H1 (cell line): ENCODE results near the gene RPS6KA2. TPM values are rescaled to one million over a fixed set of nuclear protein-coding genes. Genes with fewer than 3 reads are reported as not detected.

Experiments used
- CTCF ChIA-PET: fragments of 300-600 bp; sonication (Branson Sonifier 250); formaldehyde crosslinking; loops from one replicate; lab custom pipeline; 2021; ENCODE audit not compliant: partially characterized antibody; lab: Charles Lee
- POLR2A ChIA-PET: fragments of 300-600 bp; sonication (Branson Sonifier 250); formaldehyde crosslinking; loops from one replicate; lab custom pipeline; 2021; ENCODE audit warnings: inconsistent platforms; ENCODE audit not compliant: partially characterized antibody; lab: Charles Lee
- DNase-seq, 2 experiments: peaks; one replicate each; pipeline versions ENCODE4 v3.0.0 to v3.0.0-alpha.2; 2010 to 2022; ENCODE audit warnings: low spot score in 2 of 2, low read depth in 1 of 2, mixed read lengths in 1 of 2
- FAIRE-seq: peaks from 2 replicates; lab custom pipeline; 2011; peaks lifted over from hg19 to GRCh38; lab: Jason Lieb, UNC
- H2AFZ ChIP-seq: 2 replicates; pipeline ENCODE4 v1.8.1; 2012; ENCODE audit warnings: low read length, inconsistent platforms
- H2AK5ac ChIP-seq: 2 replicates; pipeline ENCODE4 v1.6.1; 2013; ENCODE audit warnings: low read depth, low read length
- H2BK120ac ChIP-seq: replicated peaks from 2 replicates; pipeline ENCODE3; 2013; ENCODE audit warnings: low read depth, low read length, inconsistent platforms
- H2BK12ac ChIP-seq: 2 replicates; pipeline ENCODE4 v1.6.1; 2013; ENCODE audit warnings: low read depth, low read length
- H2BK15ac ChIP-seq: 2 replicates; pipeline ENCODE4 v1.6.1; 2013; ENCODE audit warnings: low read length
- H2BK20ac ChIP-seq: 2 replicates; pipeline ENCODE4 v1.6.1; 2013; ENCODE audit warnings: low read length
- H2BK5ac ChIP-seq: 2 replicates; pipeline ENCODE4 v1.6.1; 2013; ENCODE audit warnings: low read depth, low read length
- H3K14ac ChIP-seq: 2 replicates; pipeline ENCODE4 v1.6.1; 2013; ENCODE audit warnings: inconsistent platforms; ENCODE audit not compliant: insufficient read length
- H3K18ac ChIP-seq: 2 replicates; pipeline ENCODE4 v1.6.1; 2013; ENCODE audit warnings: low read length; ENCODE audit errors: extremely low read depth
- H3K23ac ChIP-seq: 2 replicates; pipeline ENCODE4 v1.6.1; 2013; ENCODE audit warnings: inconsistent platforms; ENCODE audit not compliant: insufficient read length
- H3K23me2 ChIP-seq: 2 replicates; pipeline ENCODE4 v1.6.1; 2013; ENCODE audit warnings: low read depth, low read length
- H3K27ac ChIP-seq: 2 replicates; pipeline ENCODE4 v1.6.1; 2011; ENCODE audit warnings: low read depth, low read length, inconsistent platforms
- H3K27me3 ChIP-seq, 4 experiments: replicated peaks in 1 of 4; 1 replicate in 1 of 4; 2 replicates in 3 of 4; pipeline versions ENCODE4 v1.6.1 to v1.8.1; 2011 to 2013; ENCODE audit warnings: low read length in 3 of 4, mild to moderate bottlenecking in 3 of 4, inconsistent platforms in 2 of 4, mixed read lengths in 2 of 4, moderate library complexity in 1 of 4; ENCODE audit not compliant: control insufficient read depth in 3 of 4, insufficient read depth in 3 of 4; ENCODE audit errors: extremely low read depth in 1 of 4
- H3K36me3 ChIP-seq, 4 experiments: 2 replicates each; pipeline versions ENCODE4 v1.6.1 to v1.8.1; 2011 to 2013; ENCODE audit warnings: mild to moderate bottlenecking in 4 of 4, low read length in 3 of 4, moderate library complexity in 2 of 4, control low read depth in 1 of 4, inconsistent platforms in 1 of 4; ENCODE audit not compliant: insufficient read depth in 4 of 4, control insufficient read depth in 2 of 4
- H3K4ac ChIP-seq: replicated peaks from 2 replicates; pipeline ENCODE3; 2013; ENCODE audit warnings: low read length, low read depth, mixed read lengths, inconsistent platforms; ENCODE audit not compliant: insufficient read length
- H3K4me1 ChIP-seq, 4 experiments: replicated peaks in 1 of 4; 1 replicate in 1 of 4; 2 replicates in 3 of 4; pipeline versions ENCODE4 v1.6.1 to v1.8.1; 2011 to 2013; ENCODE audit warnings: low read length in 3 of 4, inconsistent platforms in 2 of 4, mixed read lengths in 1 of 4; ENCODE audit not compliant: insufficient read depth in 4 of 4, control insufficient read depth in 3 of 4
- H3K4me2 ChIP-seq, 2 experiments: 2 replicates each; pipeline versions ENCODE4 v1.6.1 to v1.8.1; 2011 to 2013; ENCODE audit warnings: low read depth in 2 of 2, low read length in 2 of 2, control low read depth in 1 of 2, inconsistent platforms in 1 of 2, mild to moderate bottlenecking in 1 of 2; ENCODE audit not compliant: insufficient read depth in 1 of 2
- H3K4me3 ChIP-seq, 4 experiments: fragments of 200-600, 300-600 bp in 1 of 4; sonication (generic), shearing (Covaris generic), sonication (Bioruptor Twin) in 1 of 4; 2 replicates each; pipeline versions ENCODE4 v1.5.1 to v1.8.1; 2011 to 2016; ENCODE audit warnings: low read length in 4 of 4, low read depth in 3 of 4, control low read depth in 2 of 4, inconsistent platforms in 2 of 4, mild to moderate bottlenecking in 2 of 4, mixed read lengths in 1 of 4, moderate library complexity in 1 of 4; ENCODE audit not compliant: insufficient read depth in 2 of 4; ENCODE audit errors: extremely low read depth in 1 of 4
- H3K56ac ChIP-seq: replicated peaks from 2 replicates; pipeline ENCODE3; 2013; ENCODE audit warnings: low read depth, mild to moderate bottlenecking, mixed read lengths, low read length, inconsistent platforms; ENCODE audit not compliant: insufficient read length
- H3K79me1 ChIP-seq: 2 replicates; pipeline ENCODE4 v1.6.1; 2013; ENCODE audit warnings: low read depth, low read length, control low read depth
- H3K79me2 ChIP-seq, 2 experiments: 2 replicates each; pipeline versions ENCODE4 v1.6.1 to v1.8.1; 2012 to 2013; ENCODE audit warnings: low read length in 2 of 2, mild to moderate bottlenecking in 2 of 2, inconsistent platforms in 1 of 2; ENCODE audit not compliant: insufficient read depth in 2 of 2, control insufficient read depth in 1 of 2
- H3K9ac ChIP-seq, 4 experiments: replicated peaks in 1 of 4; 1 replicate in 1 of 4; 2 replicates in 3 of 4; pipeline versions ENCODE4 v1.6.1 to v1.8.1; 2011 to 2013; ENCODE audit warnings: low read depth in 3 of 4, low read length in 3 of 4, control low read depth in 2 of 4, mild to moderate bottlenecking in 2 of 4, moderate library complexity in 2 of 4, inconsistent platforms in 1 of 4; ENCODE audit errors: extremely low read depth in 1 of 4
- H3K9me3 ChIP-seq, 2 experiments: 2 replicates each; pipeline versions ENCODE4 v1.6.1 to v1.8.1; 2012 to 2013; ENCODE audit warnings: mild to moderate bottlenecking in 2 of 2, moderate library complexity in 2 of 2, control low read depth in 1 of 2, inconsistent platforms in 1 of 2, low read depth in 1 of 2, low read length in 1 of 2, mixed read lengths in 1 of 2; ENCODE audit not compliant: insufficient read depth in 2 of 2
- H4K20me1 ChIP-seq, 2 experiments: replicated peaks in 1 of 2; 2 replicates each; pipeline versions ENCODE3 to v1.8.1; 2011 to 2013; ENCODE audit warnings: inconsistent platforms in 2 of 2, low read length in 2 of 2, mild to moderate bottlenecking in 1 of 2; ENCODE audit not compliant: insufficient read depth in 2 of 2, control insufficient read depth in 1 of 2
- H4K5ac ChIP-seq: 2 replicates; pipeline ENCODE4 v1.6.1; 2013; ENCODE audit warnings: low read length, low read depth, mixed read lengths, inconsistent platforms; ENCODE audit not compliant: insufficient read length
- H4K8ac ChIP-seq: 2 replicates; pipeline ENCODE4 v1.8.0; 2013; ENCODE audit warnings: mild to moderate bottlenecking, moderate library complexity, low read length, inconsistent platforms; ENCODE audit not compliant: insufficient read depth; ENCODE audit errors: extremely low read depth
- H4K91ac ChIP-seq: replicated peaks from 2 replicates; pipeline ENCODE3; 2013; ENCODE audit warnings: low read length, mixed read lengths, inconsistent platforms; ENCODE audit not compliant: insufficient read length
- ASH2L ChIP-seq: fragments of 200-600, 300-600 bp; sonication (generic); IDR thresholded peaks from one replicate; pipeline ENCODE4 v1.7.1; 2017; ENCODE audit warnings: low read length
- CBX5 ChIP-seq: fragments of 300-800, 300-1000 bp; sonication (generic); IDR thresholded peaks from 2 replicates; pipeline ENCODE4 v1.7.1; 2016; ENCODE audit warnings: antibody characterized with exemption, low read length, low read depth
- CBX8 ChIP-seq: fragments of 300-800, 300-1000 bp; sonication (generic); IDR thresholded peaks from 2 replicates; pipeline ENCODE4 v1.7.1; 2016; ENCODE audit warnings: low read depth, low read length, borderline replicate concordance
- CEBPB ChIP-seq: IDR thresholded peaks from 2 replicates; pipeline ENCODE4 v1.6.1; 2012; ENCODE audit warnings: low read depth, low read length
- CHD2 ChIP-seq: IDR thresholded peaks from 2 replicates; pipeline ENCODE4 v1.6.1; 2012; ENCODE audit warnings: low read length, improper control_type of control experiment
- EGR1 ChIP-seq: IDR thresholded peaks from 2 replicates; pipeline ENCODE4 v1.6.1; 2011; ENCODE audit warnings: low read depth, low read length, borderline replicate concordance
- HDAC2 ChIP-seq, 2 experiments: fragments of 300-600 bp in 1 of 2; sonication (generic) in 1 of 2; IDR thresholded peaks; 2 replicates each; pipeline ENCODE4 v1.6.1; 2011 to 2012; ENCODE audit warnings: low read depth in 2 of 2, low read length in 2 of 2, mild to moderate bottlenecking in 2 of 2, moderate library complexity in 2 of 2, borderline replicate concordance in 1 of 2, inconsistent platforms in 1 of 2
- KDM5A ChIP-seq: fragments of 200-600 bp; IDR thresholded peaks from 2 replicates; pipeline ENCODE4 v1.7.1; 2012; ENCODE audit warnings: mild to moderate bottlenecking, low read length, inconsistent platforms, mixed read lengths
- RBBP5 ChIP-seq: IDR thresholded peaks from 2 replicates; pipeline ENCODE4 v1.7.1; 2012; ENCODE audit warnings: low read depth, mild to moderate bottlenecking, inconsistent platforms, low read length, moderate library complexity, borderline replicate concordance
- TEAD4 ChIP-seq: IDR thresholded peaks from 2 replicates; pipeline ENCODE4 v1.6.1; 2012; ENCODE audit warnings: low read depth, low read length, inconsistent platforms, mixed read lengths
- ZNF274 ChIP-seq: IDR thresholded peaks from 2 replicates; pipeline ENCODE4 v1.7.0; 2012; ENCODE audit warnings: low read length, borderline replicate concordance; ENCODE audit errors: extremely low read depth
- WGBS, 2 experiments: shearing (Covaris generic) in 1 of 2; methylation state at CpG; one replicate each; pipeline versions ENCODE4 v1.1.6 to v1.1.7; 2013 to 2015; ENCODE audit warnings: low lambda C conversion rate in 2 of 2, mixed read lengths in 2 of 2, inconsistent platforms in 1 of 2, low coverage in 1 of 2, missing lambda C conversion rate in 1 of 2; ENCODE audit not compliant: insufficient replicate concordance in 2 of 2, insufficient coverage in 1 of 2, insufficient read length in 1 of 2; ENCODE audit errors: extremely low coverage in 1 of 2, missing lambda C conversion rate in 1 of 2; 5-methylcytosine and 5-hydroxymethylcytosine counted together
- polyA plus RNA-seq, 7 experiments: library from polyadenylated mRNA; depleted of rRNA in 3 of 7; stranded (reverse) in 5 of 7; unstranded in 2 of 7; fragments of >200 nt in 5 of 7; fragments of 200-250 nt in 2 of 7; gene quantifications; 1 replicate in 5 of 7; 2 replicates in 1 of 7; 4 replicates in 1 of 7; pipeline versions ENCODE4 v1.2.1 to v1.2.3, GENCODE V29; 2011 to 2013; ENCODE audit warnings: missing spikeins in 2 of 7, mixed read lengths in 2 of 7
- total RNA-seq: library from RNA; stranded (reverse); fragmentation: NEBNext Ultra II Directional; extraction: Animal tissue kit (Norgen Biotek cat#: 25700); gene quantifications from 2 replicates; pipeline ENCODE4 v1.2.1, GENCODE V29; 2021
- TF ChIP-seq, protein P1 (sequence below): IDR thresholded peaks from 2 replicates; pipeline ENCODE4 v1.6.1; 2011; ENCODE audit warnings: low read length, improper control_type of control experiment

RPS6KA2 gene
- total and polyA plus RNA-seq, 2 of the 8 experiments (the other 6 are each of a cell fraction or from before 2014, with no cell fraction given), result 8.8 to 25.7 TPM

DNA sequence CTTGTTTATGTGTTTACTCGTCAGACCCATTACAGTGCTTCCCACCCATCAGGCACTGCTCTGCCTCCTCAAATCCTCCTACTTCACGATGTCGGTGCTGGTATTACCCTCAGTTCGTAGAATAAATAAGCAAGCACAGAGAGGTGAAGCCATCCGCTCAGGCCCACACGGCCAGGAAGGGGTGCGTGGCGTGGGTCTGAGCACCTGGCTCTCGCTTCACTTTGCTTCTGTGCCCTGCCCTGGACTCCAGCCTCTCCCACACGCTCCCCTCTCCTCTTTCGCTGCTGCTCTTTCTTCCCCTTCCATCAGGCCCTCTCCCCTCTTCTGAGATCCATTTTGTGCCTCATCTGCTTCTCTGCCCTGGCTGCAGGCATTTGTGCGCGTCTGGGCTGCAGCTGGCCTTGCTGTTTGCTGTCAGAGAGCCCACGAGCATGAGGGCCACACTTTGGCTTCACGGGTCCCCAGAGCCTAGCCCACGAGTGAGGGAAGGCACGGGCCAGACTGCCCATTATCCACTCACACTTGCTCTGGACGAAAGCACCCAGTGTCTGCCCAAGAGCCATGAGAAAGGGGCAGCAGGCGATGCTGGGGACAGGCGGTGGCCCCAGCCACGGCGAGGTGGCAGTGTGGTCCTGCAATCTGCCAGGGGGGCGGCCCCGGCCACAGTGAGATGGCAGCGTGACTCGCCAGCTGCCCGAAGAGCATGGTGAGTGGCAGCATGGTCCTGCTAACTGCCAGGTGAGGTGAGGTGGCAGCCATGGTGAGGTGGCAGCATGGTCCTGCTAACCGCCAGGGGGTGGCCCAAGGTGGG is 148.1 kb downstream of the RPS6KA2 start:
- H3K27ac ChIP-seq, result no peak overlapping the region
- H2BK120ac ChIP-seq, result no peak overlapping the region
- H3K4me2 ChIP-seq, result no peak overlapping the region
- FAIRE-seq, result no peak
- H3K4ac ChIP-seq, result no peak overlapping the region
- no peak overlapping the region for H2BK15ac ChIP-seq
- no peak overlapping the region for H3K4me3 ChIP-seq
- H2AFZ ChIP-seq, result no peak overlapping the region
- no peaks in the 10 kb centered on the region for H3K9me3 ChIP-seq
- DNase-seq, result no peak
- no peaks in the 10 kb centered on the region for H3K79me2 ChIP-seq
- ChIA-PET CTCF (interaction anchor here (0.9 to 1.5 kb wide), 3 partner anchors 14 to 93 kb away, joined by 3 to 4 read pairs (median 4); no protein-coding TSS in a partner anchor), POLR2A (no interaction called here)
- H3K79me1 ChIP-seq, result no peaks in the 10 kb centered on the region
- H3K18ac ChIP-seq, result 0 out of 2 replicates have a peak overlapping the region, but pooled peaks have one; percentile 27
- no peak overlapping the region for H2BK12ac ChIP-seq
- H4K5ac ChIP-seq, result no peak overlapping the region
- no peak overlapping the region for H3K9ac ChIP-seq
- no peaks in the 10 kb centered on the region for H3K23me2 ChIP-seq
- no peaks in the 10 kb centered on the region for H3K36me3 ChIP-seq
- H3K56ac ChIP-seq, result no peak overlapping the region
- H4K20me1 ChIP-seq, result no peaks in the 10 kb centered on the region
- no peak overlapping the region for H2AK5ac ChIP-seq
- 0 out of 2 replicates have a peak overlapping the region, but pooled peaks have one; percentile 13 for H2BK5ac ChIP-seq
- H4K91ac ChIP-seq, result no peak overlapping the region
- H3K14ac ChIP-seq, result no peak overlapping the region
- no peak overlapping the region for H3K23ac ChIP-seq
- H3K27me3 ChIP-seq, result no peaks in the 10 kb centered on the region
- 92% methylated on average over 28 of the region's 28 CpGs; no CpG with 5 or more reads in 1 of the 2 experiments for WGBS, 2 experiments
- no peak overlapping the region for H2BK20ac ChIP-seq
- H3K4me1 ChIP-seq, result no peaks in the 10 kb centered on the region; a peak in 1 of 7 replicates
- no peak for TF ChIP-seq CBX5
- no peak for TF ChIP-seq CEBPB
- TF ChIP-seq ASH2L, result no peak
- no peak for TF ChIP-seq KDM5A
- no peak for TF ChIP-seq RBBP5
- TF ChIP-seq TEAD4, result no peak
- no peak for TF ChIP-seq ZNF274
- no peak for TF ChIP-seq EGR1
- TF ChIP-seq HDAC2 (IDR thresholded peaks at IDR 0.05; ENCODE audit: borderline replicate concordance in 1 of 2, low read depth in 2 of 2, low read length in 2 of 2), result no peak
- no peak for TF ChIP-seq CHD2
- no peak for TF ChIP-seq CBX8
- TF ChIP-seq, protein P1, sequence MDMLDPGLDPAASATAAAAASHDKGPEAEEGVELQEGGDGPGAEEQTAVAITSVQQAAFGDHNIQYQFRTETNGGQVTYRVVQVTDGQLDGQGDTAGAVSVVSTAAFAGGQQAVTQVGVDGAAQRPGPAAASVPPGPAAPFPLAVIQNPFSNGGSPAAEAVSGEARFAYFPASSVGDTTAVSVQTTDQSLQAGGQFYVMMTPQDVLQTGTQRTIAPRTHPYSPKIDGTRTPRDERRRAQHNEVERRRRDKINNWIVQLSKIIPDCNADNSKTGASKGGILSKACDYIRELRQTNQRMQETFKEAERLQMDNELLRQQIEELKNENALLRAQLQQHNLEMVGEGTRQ, result no peak
- no peak overlapping the region for H4K8ac ChIP-seq
